Glutamatergic neuron (in vitro differentiated cells): Measurements from ENCODE around the gene GPR152. TPM values are rescaled to one million over a fixed set of nuclear protein-coding genes. Genes with fewer than 3 reads are reported as not detected.

ENCODE experiments used
- DNase-seq: peaks from one replicate; pipeline ENCODE4 v3.0.0; 2022
- H3K27ac Mint-ChIP-seq: one replicate; pipeline ENCODE4 v1.8.0; 2020; ENCODE audit warnings: mild to moderate bottlenecking, mixed read lengths, inconsistent platforms; ENCODE audit not compliant: unreplicated experiment
- H3K27me3 Mint-ChIP-seq: one replicate; pipeline ENCODE4 v1.8.0; 2020; ENCODE audit warnings: mild to moderate bottlenecking, moderate library complexity, mixed read lengths, inconsistent platforms; ENCODE audit not compliant: unreplicated experiment
- H3K36me3 Mint-ChIP-seq: one replicate; pipeline ENCODE4 v1.8.0; 2020; ENCODE audit warnings: mild to moderate bottlenecking, mixed read lengths, inconsistent platforms; ENCODE audit not compliant: unreplicated experiment
- H3K4me1 Mint-ChIP-seq: one replicate; pipeline ENCODE4 v1.8.0; 2020; ENCODE audit warnings: mild to moderate bottlenecking, low read depth, mixed read lengths, inconsistent platforms; ENCODE audit not compliant: unreplicated experiment
- H3K4me3 Mint-ChIP-seq: one replicate; pipeline ENCODE4 v1.8.0; 2020; ENCODE audit warnings: mild to moderate bottlenecking, mixed read lengths, inconsistent platforms; ENCODE audit not compliant: unreplicated experiment
- H3K9me3 Mint-ChIP-seq: one replicate; pipeline ENCODE4 v1.8.0; 2020; ENCODE audit warnings: mild to moderate bottlenecking, moderate library complexity, mixed read lengths, inconsistent platforms; ENCODE audit not compliant: unreplicated experiment
- total RNA-seq: library from RNA; stranded (reverse); fragmentation: NEBNext Ultra II Directional; extraction: Animal tissue kit (Norgen Biotek cat#: 25700); gene quantifications from one replicate; pipeline ENCODE4 v1.2.1, GENCODE V29; 2021; ENCODE audit not compliant: unreplicated experiment
- TF ChIP-seq, protein P1 (sequence below): fragments of 200-600 bp; sonication (generic); IDR thresholded peaks from one replicate; pipeline ENCODE4 v1.5.0; 2021; ENCODE audit not compliant: partially characterized antibody, unreplicated experiment

GPR152 gene
- total RNA-seq, 1 donor from 2014 or later: not detected

DNA sequence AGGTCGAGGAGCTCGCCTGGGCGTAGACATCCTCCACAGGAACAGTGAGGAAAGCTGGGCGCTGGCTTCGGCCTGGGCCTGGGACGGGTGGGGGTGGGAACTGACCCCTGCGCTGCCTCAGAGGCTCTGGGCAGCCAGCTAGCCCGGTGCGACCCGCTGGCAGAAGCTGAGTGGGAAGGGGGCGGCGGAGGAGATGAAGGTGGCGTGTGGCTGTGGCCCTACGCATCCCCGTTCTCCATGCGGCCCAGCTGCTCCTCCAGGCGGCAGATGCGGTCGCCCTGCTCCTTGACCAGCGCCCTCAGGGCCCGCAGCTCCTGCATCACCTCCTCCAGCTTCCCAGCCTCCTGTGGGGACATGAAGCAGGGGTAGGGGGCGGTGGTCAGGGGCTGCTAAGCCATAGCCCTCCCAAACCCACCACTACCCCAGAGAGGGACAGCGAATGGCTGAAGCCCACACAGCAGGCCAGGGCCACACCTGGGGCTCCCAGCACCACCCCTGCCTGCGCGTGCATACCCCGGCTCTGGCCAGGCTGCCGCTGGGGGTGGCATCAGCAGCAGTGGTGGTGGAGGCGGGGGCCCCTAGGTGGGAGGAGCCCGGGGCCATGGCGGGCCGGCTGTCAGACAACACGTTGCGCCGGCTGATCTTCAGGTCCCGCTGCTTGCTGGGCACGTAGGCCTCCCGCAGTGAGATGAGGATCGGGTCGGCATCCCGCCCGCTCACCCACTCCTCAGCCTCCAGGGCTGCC lies 14.2 kb downstream of the GPR152 start:
- Mint-ChIP-seq H3K4me3 (no peak overlapping the region), H3K4me1 (peaks cover 7% of the 10 kb centered on the region), H3K9me3 (peaks cover 2% of the 10 kb centered on the region), H3K27ac (peak overlapping the region; percentile 70), H3K36me3 (no peaks in the 10 kb centered on the region), H3K27me3 (peaks cover 19% of the 10 kb centered on the region)
- DNase-seq: peak; percentile 49
- TF ChIP-seq, protein P1, sequence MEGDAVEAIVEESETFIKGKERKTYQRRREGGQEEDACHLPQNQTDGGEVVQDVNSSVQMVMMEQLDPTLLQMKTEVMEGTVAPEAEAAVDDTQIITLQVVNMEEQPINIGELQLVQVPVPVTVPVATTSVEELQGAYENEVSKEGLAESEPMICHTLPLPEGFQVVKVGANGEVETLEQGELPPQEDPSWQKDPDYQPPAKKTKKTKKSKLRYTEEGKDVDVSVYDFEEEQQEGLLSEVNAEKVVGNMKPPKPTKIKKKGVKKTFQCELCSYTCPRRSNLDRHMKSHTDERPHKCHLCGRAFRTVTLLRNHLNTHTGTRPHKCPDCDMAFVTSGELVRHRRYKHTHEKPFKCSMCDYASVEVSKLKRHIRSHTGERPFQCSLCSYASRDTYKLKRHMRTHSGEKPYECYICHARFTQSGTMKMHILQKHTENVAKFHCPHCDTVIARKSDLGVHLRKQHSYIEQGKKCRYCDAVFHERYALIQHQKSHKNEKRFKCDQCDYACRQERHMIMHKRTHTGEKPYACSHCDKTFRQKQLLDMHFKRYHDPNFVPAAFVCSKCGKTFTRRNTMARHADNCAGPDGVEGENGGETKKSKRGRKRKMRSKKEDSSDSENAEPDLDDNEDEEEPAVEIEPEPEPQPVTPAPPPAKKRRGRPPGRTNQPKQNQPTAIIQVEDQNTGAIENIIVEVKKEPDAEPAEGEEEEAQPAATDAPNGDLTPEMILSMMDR: no peak

DNA sequence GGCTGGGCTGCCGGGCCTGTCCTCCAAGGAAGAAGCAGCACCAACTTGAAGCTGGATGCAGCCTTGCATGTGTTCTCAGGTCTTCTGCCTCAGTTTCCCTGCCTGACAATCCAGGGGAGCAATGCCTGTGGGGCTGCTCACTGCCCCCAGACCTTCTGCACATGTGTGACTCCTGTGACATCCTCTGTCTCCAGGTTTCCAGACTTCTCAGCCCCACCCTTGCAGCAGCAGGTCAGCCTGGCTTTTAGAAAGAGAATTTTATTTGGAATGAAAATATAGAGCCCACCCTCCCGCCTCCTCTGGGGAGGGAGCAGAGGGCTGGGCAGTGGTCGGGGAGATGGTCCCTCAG lies 14.7 kb downstream of the GPR152 start:
- no peak for DNase-seq
- Mint-ChIP-seq H3K9me3 (peaks cover 2% of the 10 kb centered on the region), H3K36me3 (no peaks in the 10 kb centered on the region), H3K4me3 (no peak overlapping the region), H3K27ac (peak overlapping the region; percentile 70), H3K27me3 (peaks cover 19% of the 10 kb centered on the region), H3K4me1 (peaks cover 7% of the 10 kb centered on the region)
- TF ChIP-seq, protein P1: no peak

DNA sequence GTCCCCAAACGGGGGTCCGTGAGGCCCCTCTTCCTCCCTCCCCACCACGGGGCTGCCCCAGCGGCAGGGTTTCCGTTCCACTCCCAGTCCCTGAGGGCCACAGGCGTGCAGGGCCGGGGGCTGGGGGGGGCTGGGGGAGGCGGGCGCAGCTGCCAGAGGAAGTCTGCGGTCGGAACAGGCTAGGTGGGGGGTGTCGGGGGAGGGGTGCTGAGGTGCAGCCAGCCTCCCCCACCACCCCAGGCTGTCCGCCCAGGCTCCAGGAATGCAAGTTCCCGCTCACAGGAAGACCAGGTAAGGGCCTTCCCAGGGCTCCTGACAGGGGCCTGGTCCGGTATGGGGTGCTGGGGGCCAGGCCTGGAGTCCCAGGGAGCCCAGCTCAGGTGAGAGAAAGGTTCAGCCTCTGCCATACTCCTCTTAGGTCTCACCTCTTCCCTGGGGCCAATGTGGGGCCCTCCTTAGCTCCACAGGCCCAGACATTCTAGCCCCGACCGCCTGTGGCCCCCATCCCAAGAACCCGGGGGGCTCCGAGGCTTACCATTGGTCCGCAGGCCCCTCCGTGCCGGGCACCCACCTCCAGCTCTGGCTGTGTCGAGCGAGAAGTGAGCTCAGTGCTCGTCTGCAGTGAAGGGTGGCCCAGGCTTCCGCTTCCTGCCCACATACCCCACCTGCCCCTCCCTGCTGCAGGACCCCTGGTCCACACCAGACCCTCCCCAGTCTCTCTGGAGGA lies 15.3 kb downstream of the GPR152 start, which contains the start of gene PTPRCAP:
Gene PTPRCAP (minus strand): TSS at position 601 of the 727 bp plus-strand sequence. CDS start 63 bp downstream, at position 538.
- no peak for DNase-seq
- H3K27ac Mint-ChIP-seq: peak within 1 kb of the TSS; percentile 95
- H3K36me3 Mint-ChIP-seq: no peaks in the 10 kb centered on the region
- peaks cover 7% of the 10 kb centered on the region for H3K4me1 Mint-ChIP-seq
- peaks cover 17% of the 10 kb centered on the region for H3K27me3 Mint-ChIP-seq
- TF ChIP-seq, protein P1: no peak
- H3K4me3 Mint-ChIP-seq: no peak within 1 kb of the TSS
- H3K9me3 Mint-ChIP-seq: peaks cover 2% of the 10 kb centered on the region

DNA sequence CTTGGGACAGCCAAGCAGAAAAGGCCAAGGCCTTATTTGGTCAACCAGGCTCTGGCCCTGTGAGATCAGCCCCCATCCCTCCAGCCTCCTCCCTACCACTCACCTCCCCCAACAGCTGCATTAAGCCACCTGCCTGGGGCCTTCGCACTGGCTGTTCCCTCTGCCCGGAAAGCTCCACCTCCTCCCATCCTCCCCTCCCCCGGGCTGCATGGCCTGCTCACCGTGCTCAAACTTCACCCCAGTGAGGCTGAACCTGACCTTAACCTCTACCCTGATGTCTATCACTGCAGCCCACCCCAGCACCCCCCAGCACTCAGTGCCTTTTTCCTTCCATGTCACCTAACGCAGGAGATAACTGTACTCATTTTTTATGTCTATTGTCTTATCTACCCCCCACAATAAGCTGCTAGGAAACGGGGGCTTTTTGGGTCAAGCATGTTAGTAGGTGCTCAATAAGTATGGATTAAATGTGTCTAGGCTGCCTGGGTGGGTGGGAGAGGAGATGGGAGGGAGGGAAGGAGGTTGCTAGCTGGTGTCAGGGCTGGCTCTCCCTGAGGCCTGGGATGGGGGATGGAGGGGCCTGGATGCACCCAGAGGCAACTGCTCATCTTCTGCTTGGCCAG lies 16.0 kb downstream of the GPR152 start:
- Mint-ChIP-seq H3K27ac (peak overlapping the region; percentile 95), H3K27me3 (peaks cover 12% of the 10 kb centered on the region), H3K4me1 (peaks cover 7% of the 10 kb centered on the region), H3K9me3 (peaks cover 3% of the 10 kb centered on the region), H3K4me3 (no peak overlapping the region), H3K36me3 (no peaks in the 10 kb centered on the region)
- TF ChIP-seq, protein P1: no peak
- DNase-seq: peak; percentile 59
